ENCODE measurements around the gene CARD8.
"Not testable (repeated sequence)": the region's sequence is repeated elsewhere in the genome, so short reads cannot be mapped to it uniquely, and the experiment has no call there.

Gene CARD8

GRCh38 chr19:48255376-48256303 is at the start of gene CARD8:
CARD8 (minus strand) TSS chr19:48255912; CDS start chr19:48241020, 14,892 bp downstream.
- peak; percentile 88 for FAIRE-seq

DNA sequence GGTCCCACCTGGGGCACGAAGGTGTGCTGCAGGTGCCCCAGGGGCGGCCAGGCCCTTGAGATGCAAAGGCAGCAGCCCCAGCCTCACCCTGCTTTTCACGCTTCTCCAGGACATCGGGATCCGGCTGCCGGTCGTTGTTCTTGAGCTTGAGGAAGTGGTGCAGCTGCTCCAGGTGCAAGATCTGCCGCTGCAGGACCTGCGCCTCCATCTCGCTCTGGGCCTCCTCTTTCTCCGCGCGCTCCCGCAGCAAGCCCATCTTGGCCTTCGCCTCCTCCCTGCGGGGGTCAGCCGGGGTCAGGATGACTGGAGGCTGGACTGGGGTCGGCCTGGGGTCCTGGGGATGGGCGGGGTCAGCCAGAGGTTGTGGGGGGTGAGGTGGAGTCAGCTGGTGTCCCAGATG is 48.2 kb upstream of the CARD8 start:
- no peak for FAIRE-seq

DNA sequence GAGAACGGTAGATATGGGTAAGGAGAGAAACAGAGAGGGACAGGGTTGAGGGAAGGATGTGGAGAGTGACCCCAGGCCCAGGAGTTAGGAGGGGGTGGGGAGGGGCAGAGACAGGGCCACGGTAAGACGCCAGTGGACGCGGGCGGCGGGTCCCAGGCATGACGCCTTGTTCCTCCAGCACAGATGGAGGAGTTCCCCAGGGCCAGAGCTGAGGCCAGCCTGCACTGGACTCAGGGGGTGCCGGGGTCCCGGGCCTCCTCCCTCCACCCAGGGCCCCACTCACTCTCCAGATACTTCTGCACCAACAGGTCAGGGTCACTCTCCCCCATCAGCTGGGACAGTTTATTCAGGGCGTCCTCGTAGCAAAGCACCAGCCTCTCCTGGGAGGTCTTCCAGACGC is 47.7 kb upstream of the CARD8 start:
- no peak for FAIRE-seq

GRCh38 chr19:48302600-48302959 is 46.9 kb upstream of the CARD8 start:
- no peak for FAIRE-seq

DNA sequence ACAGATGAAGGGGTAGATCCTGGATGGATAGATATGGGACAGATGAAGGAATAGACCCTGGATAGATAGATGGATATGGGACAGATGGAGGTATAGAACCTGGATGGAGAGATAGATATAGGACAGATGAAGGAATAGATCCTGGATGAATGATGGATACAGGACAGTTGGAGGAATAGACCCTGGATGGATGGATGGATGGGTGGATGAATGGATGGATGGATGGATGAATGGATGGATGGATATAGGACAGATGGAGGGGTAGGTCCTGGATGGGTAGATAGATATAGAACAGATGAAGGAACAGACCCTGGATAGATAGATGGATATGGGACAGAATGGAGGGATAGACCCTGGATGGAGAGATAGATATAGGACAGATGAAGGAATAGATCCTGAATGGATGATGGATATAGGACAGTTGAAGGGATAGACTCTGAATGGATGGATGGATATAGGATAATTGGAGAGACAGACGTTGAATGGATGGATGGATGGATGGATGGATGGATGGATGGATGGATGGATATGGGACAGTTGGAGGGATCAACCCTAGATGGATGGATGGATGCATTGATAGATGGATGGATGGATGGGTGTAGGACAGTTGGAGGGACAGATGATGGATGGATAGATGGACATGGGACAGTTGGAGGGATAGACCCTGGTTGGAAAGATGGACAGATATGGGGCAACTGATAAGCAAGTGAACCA is 46.3 kb upstream of the CARD8 start:
- FAIRE-seq = no peak

- FAIRE-seq = no peak
Measured at GRCh38 chr19:48297975-48298374, 42.3 kb upstream of the CARD8 start.

- FAIRE-seq = no peak
Measured at GRCh38 chr19:48296963-48297734, 41.4 kb upstream of the CARD8 start.

GRCh38 chr19:48295458-48295857 is 39.7 kb upstream of the CARD8 start:
- no peak for FAIRE-seq

DNA sequence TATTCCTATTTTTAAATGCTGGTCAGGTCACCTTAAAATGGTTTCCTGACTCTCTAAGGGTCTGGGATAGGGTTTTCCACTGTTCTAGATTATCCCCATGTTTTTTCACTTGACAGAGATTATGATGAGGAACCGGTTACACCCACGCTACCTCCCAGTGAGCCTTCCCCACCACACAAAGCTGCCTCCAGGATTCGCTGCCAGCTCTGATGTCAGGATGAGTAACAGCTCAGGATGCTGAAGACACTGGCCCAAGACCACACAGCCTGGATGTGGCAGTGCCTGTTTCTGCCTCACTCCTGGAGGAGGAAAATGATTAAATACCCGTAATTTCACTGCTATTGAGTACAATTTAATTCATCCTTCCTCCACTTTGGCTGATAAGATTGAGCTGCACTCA is 37.1 kb upstream of the CARD8 start:
- FAIRE-seq = no peak

DNA sequence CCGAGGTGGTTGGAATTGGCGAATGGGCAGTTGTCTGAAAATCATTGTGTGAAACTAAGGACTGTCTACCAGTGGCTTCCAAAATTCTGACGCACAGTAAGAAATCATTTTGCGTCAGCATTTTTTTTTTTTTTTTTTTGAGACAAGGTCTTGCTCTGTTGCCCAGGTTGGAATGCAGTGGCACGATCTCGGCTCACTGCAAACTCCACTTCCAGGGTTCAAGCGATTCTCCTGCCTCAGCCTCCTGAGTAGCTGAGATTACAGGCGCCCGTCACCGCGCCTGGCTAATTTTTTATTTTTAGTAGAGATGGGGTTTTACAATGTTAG is 35.7 kb upstream of the CARD8 start:
- not testable (repeated sequence) for FAIRE-seq

DNA sequence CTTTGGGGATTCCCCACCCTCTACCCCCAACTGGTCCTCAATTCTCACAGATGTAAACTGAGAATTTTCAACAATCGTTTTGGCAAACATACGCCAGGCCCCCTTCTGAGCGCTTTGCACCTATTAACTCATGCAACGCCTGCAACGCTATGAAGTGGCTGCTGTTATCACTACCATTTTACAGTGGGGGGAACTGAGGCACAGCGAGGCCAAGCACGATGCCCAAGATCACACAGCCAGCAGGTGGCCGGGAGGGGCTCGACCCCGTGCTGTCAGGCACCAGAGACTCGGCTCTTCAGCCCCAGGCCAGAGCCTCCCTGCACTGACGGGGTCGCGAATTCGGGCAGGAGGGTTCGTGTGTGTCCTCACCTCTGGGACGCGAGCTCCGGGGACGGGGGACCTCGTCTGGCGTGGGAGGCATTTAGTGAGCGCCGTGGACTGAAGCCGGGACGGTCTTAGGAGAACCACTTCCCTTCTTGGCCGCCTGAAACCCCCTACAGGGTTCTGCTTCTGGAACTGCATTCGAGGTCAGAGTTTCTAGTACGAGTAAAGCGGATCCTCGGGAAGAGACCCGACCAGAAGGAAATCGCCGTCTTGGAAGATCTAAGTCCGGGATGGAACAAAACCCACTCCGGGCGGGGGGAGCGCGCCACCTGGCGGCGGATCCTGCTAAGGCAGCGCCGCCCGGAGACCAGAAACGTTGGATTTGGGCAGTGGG is 35.2 kb upstream of the CARD8 start:
- peak; percentile 29 for FAIRE-seq

DNA sequence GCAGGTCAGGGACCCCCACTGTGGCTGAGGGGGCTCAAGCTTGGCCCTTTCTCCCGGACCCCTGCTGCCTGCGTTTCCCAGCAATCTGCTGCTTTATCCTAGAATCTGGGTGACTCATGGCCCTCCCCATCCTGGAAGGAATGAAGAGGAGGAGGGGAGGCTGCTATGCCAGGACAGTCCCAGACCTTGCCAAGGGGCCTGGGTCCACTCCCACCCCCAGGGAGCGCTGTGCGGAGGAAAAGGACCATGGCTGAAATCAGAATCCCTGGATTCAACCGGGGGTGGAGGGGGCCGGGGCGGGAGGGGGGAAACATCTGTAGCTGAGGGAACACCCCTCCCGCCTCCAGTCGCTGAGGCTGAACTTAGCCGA is 34.7 kb upstream of the CARD8 start:
- no peak for FAIRE-seq

- FAIRE-seq = no peak
Measured at GRCh38 chr19:48287748-48288147, 32.0 kb upstream of the CARD8 start.

GRCh38 chr19:48284896-48285295 is 29.2 kb upstream of the CARD8 start:
- no peak for FAIRE-seq

DNA sequence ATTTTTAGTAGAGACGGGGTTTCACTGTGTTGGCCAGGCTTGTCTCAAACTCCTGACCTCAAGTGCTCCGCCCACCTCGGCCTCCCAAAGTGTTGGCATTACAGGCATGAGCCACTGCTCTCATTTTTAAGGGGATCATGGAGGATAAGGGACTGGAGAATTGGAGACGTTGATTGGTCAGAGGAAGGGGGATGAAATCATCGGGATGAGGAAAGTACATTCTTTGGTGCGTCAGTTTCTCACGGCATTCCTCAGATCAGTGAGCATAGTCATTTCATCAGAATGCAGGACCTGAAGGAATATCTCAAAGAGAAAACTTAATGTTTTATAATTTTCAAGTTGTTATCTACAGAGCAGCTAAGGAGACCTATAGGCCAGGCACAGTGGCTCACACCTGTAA is 28.2 kb upstream of the CARD8 start:
- no peak for FAIRE-seq

GRCh38 chr19:48279747-48280146 is 24.0 kb upstream of the CARD8 start:
- no peak for FAIRE-seq

- no peak for FAIRE-seq
Measured at GRCh38 chr19:48274938-48275337, 19.2 kb upstream of the CARD8 start.

GRCh38 chr19:48274173-48274572 is 18.5 kb upstream of the CARD8 start:
- no peak for FAIRE-seq

DNA sequence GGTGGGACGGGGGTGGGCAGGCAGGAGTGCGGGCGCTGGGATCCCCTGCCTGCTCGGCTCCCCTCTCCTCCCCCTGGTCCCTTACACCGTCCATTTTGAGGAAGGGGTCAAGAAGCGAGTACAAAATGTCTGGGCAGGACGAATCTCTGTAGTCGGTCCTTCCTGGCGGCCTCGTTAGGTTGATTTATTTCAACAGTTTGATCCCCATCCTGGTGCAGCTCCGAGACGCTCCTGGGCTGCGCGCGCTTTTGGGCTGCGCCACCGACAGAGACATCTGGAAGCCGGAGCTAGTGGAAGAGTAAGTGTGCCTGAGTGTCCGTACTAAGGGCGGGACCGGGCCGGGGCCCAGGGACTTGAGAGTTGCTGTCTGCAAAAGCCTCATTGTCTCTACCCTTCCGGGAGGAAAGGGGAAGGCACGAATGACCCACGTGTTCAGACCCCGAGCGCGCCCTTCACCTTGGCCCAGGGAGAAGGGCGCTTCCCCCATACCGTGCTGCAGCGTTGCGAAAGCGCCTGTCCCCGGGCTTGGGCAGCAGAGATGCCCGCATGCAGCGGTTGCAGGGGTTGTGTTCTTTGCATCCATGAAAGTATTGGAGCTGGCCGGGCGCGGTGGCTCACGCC is 15.9 kb upstream of the CARD8 start:
- FAIRE-seq = no peak

GRCh38 chr19:48269617-48270026 is 13.9 kb upstream of the CARD8 start:
- FAIRE-seq = not testable (repeated sequence)

- FAIRE-seq = not testable (repeated sequence)
Measured at GRCh38 chr19:48265326-48265725, 9.6 kb upstream of the CARD8 start.

- not testable (repeated sequence) for FAIRE-seq
Measured at GRCh38 chr19:48260359-48260714, 4.6 kb upstream of the CARD8 start.

GRCh38 chr19:48258992-48259391 is 3.3 kb upstream of the CARD8 start:
- not testable (repeated sequence) for FAIRE-seq

Data from TTC549 (cell line).